HT1080 (cell line): ENCODE results near the gene TIMM50. TPM values are rescaled to one million over a fixed set of nuclear protein-coding genes. Genes with fewer than 3 reads are reported as not detected.

Experiments
- DNase-seq: peaks from one replicate; pipeline ENCODE4 v3.0.0-alpha.2; 2015; ENCODE audit warnings: low read depth
- total RNA-seq: library from RNA; depleted of rRNA; stranded (reverse); fragments of >200 nt; shearing (Covaris generic); gene quantifications from 2 replicates; pipeline ENCODE4 v1.2.3, GENCODE V29; 2014

Gene TIMM50
- total RNA-seq, 1 experiment from 2014 or later: 199 TPM

DNA sequence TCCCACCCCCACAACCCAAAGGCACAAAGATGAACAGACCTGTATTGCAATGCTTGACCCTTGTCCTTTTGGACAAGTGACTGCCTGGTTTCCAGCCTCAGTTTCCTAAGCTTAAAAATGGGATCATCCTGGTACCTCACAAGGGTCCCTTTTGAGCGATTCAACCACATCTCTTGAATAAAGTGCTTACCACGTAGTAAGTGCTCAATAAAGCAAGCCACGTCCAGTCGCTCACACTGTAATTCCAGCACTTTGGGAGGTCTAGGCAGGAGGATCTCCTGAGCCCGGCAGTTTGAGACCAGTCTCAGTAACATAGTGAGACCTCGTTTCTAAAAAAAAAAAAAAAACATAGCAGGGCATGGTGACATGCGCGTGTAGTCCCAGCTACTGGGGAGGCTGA lies 19.3 kb downstream of the TIMM50 start:
- no peak for DNase-seq

DNA sequence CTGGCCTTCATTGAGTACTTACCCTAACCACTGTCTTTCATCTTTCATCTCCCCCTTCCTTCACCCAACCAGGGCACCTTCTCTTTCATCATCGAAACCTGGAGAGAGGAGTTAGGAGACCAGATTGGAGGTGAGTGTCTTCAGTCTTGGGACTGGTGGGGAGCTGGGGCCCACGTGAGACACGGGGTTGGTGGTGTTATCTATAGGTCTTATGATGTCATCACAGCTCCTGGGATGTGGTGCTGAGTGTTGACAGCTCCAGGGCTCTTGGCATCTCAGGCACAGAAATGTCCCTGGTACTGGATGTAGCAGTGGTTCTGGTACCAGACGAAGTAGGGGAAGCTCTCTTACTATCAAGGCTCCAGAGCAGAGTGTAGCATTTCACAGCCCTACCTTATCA lies 19.9 kb downstream of the TIMM50 start:
- no peak for DNase-seq

DNA sequence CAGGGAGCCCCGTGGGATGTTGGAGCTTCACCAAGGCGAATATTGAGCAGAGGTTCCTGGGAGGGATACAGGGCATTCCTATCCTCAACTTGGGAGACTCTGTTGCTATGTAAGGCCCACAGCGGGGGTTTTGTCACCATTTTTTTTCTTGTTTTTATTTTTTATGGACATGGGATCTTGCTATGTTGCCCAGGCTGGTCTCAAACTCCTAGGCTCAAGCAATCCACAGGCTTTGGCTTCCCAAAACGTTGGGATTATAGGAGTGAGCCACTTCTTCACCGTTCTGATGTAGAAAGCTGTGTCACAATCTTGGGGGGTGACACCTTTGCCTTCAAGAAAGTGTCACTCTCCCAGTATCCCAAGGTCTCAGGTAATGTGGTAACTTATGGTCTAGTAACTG lies 20.7 kb downstream of the TIMM50 start:
- DNase-seq: no peak

DNA sequence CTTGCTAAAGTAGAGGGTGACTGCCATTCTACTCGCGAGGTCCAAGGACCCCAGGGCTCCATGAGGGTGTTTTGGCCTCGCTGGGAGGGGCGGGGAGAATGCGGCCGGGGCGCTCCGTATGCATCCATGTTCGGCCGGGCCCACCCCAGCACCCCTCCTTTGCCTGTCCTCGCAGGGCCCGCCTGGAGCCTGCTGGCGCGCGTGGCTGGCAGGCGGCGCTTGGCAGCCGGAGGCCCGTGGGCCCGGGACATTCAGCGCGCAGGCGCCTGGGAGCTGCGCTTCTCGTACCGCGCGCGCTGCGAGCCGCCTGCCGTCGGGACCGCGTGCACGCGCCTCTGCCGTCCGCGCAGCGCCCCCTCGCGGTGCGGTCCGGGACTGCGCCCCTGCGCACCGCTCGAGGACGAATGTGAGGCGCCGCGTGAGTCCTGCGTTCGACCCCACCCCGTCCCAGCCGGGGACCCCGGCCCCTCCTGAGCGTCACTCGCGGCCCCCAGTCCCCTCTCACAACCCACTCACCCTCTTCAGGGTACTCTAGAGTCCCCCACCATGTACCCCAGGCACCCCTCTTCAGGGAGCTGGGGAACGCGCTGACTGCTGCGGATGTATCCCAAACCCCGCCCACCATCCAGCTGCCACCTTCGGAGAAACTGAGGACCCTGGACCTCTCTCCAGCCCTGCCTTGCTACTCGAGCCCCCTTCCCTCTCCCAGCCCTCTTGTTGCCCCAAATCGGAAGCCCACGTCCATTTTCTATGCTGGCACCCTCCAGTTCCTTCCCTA lies 22.2 kb downstream of the TIMM50 start:
- peak; percentile 14 for DNase-seq

DNA sequence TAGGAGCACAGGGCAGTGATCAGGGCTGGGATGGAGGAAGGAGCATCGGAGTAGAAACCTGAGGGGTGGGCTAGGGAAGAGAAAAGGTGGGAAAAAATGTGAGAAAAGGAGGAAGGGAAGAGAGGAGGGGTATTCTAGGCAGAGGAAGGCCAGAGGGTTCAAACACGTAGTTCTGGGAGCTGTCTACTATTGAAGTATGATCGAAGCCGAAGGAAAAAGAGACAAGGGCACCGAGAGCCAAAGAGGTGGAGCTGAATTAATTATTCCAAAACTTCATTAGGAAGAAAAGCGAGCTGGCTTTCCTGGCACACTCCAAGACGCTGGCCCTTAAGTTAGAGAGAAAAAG lies 25.9 kb downstream of the TIMM50 start:
- no peak for DNase-seq

DNA sequence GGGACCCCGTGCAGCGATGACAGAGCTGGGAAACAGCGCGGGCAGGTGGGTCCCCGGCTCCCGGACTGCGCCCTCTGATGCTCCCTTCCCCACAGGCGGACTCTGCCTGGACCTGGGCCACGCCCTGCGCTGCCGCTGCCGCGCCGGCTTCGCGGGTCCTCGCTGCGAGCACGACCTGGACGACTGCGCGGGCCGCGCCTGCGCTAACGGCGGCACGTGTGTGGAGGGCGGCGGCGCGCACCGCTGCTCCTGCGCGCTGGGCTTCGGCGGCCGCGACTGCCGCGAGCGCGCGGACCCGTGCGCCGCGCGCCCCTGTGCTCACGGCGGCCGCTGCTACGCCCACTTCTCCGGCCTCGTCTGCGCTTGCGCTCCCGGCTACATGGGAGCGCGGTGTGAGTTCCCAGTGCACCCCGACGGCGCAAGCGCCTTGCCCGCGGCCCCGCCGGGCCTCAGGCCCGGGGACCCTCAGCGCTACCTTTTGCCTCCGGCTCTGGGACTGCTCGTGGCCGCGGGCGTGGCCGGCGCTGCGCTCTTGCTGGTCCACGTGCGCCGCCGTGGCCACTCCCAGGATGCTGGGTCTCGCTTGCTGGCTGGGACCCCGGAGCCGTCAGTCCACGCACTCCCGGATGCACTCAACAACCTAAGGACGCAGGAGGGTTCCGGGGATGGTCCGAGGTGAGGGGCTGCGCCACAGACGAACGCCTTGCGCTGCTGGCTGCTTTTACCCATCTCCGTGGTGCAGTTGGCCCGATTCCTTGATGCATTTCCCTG lies 26.5 kb downstream of the TIMM50 start:
- peak; percentile 51 for DNase-seq

DNA sequence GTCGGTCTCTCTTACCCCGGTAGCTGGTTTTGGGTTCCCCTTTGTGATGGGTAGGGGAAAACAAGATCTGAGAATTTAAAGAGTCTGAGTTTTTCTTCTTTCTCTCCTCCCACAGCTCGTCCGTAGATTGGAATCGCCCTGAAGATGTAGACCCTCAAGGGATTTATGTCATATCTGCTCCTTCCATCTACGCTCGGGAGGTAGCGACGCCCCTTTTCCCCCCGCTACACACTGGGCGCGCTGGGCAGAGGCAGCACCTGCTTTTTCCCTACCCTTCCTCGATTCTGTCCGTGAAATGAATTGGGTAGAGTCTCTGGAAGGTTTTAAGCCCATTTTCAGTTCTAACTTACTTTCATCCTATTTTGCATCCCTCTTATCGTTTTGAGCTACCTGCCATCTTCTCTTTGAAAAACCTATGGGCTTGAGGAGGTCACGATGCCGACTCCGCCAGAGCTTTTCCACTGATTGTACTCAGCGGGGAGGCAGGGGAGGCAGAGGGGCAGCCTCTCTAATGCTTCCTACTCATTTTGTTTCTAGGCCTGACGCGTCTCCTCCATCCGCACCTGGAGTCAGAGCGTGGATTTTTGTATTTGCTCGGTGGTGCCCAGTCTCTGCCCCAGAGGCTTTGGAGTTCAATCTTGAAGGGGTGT lies 27.2 kb downstream of the TIMM50 start:
- no peak for DNase-seq

DNA sequence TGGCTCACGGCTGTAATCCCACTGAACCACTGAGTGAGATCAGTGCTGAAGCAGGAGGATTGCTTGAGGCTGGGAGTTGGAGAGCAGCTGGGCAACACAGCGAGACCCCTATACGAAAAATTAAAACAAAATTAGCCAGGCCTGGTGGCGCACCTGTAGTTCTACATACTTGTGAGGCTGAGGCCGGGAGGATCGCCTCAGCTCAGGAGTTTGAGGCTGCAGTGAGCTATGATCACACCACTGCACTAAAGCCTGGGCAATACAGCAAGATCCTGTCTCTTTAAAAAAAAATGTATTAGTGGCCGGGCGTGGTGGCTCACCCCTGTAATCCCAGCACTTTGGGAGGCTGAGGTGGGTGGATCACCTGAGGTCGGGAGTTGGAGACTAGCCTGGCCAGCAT lies 28.0 kb downstream of the TIMM50 start:
- no peak for DNase-seq

DNA sequence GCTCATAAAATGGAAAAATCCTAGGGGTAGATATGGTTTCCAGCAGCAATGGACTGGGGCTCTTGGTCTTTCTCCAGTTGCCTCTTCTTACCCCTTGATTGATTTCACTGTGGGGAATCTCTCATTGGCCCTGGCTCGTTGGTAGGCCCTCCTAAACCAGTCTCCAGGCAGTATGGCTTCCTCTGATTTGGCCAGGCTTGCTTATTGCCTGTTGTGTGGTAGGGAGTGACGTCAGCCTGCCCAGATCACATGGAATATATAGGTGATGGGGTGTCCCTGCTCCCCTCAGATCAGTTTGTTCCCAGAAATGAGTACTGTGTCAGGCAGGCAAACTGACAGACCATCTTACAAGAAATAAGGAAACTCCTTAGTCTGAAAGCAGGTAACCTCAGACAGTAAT lies 28.6 kb downstream of the TIMM50 start:
- DNase-seq: no peak

DNA sequence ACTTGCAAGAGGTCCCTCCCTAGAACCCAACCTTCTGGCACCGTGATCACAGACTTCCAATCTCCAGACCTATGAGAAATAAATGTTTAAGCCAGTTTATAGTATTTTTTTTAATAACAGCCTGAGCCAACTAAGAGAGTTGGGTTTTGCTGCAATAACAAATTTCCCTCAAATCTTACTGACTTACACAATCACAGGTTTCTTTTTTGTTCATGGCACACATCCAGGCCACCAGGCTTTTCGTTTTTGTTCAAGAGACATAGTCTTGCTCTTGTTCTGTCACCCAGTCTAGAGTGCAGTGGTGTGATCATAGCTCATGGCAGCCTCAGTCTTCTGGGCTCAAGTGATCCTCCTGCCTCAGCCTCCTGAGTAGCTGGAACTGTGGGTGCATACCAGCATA lies 32.4 kb downstream of the TIMM50 start:
- no peak for DNase-seq

DNA sequence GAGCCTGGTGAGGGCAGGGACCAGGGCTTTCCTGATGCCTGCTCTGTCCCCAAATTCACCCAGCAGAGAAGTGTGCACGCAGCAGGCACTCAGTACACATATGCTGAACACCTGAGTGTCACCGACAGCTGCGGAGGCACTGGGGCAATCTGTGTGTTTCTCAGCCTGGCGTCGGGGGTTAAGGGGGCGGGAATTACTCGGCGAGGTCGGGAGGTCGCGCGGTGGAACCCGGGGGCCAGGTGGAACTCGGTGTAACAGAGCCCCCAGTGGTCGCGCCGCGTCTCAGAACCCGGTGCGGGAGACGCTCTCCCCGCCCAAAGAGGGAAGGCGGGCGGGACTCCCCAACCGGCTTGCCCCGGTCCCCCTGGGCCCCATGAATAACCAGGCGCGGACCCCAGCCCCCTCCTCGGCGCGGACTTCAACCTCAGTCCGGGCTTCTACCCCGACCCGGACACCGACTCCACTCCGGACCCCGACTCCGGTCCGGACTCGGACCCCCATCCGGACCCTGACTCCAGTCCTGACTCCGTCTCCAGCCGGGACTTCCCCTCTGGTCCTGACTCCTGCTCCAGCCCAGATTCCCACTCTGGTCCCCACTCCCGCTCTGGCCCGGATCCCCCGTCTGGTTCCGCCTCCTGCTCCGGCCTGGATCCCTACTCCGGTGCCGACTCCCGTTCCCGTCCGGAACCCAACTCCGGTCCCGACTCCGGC lies 34.4 kb downstream of the TIMM50 start, which contains the start of gene SELENOV:
Gene SELENOV, plus strand, starts transcription at position 300 of the 711 bp plus-strand sequence. Its CDS starts 74 bp downstream, at position 374.
- no peak for DNase-seq

DNA sequence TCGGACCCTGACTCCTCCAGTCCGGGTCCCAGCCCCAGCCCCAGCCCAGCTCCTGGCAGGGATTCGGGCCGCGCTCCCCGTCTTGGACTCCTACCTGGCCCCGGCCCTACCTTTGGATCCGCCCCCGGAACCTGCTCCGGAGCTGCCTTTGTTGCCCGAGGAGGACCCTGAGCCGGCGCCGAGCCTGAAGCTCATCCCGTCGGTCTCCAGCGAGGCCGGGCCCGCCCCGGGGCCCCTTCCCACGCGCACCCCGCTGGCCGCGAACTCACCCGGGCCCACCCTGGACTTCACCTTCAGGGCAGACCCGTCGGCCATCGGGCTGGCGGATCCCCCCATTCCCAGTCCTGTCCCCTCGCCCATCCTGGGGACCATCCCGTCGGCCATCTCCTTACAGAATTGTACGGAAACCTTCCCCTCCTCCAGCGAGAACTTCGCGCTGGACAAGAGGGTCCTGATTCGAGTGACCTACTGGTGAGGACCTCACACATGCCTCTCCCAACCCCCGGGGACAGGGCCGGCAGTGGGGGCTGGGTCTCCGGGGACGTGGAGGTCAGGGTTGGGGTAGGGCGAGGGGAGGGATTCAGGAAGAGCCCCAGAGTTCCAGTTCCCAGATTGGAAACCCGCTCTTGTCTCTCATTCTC lies 35.0 kb downstream of the TIMM50 start:
- DNase-seq: no peak

DNA sequence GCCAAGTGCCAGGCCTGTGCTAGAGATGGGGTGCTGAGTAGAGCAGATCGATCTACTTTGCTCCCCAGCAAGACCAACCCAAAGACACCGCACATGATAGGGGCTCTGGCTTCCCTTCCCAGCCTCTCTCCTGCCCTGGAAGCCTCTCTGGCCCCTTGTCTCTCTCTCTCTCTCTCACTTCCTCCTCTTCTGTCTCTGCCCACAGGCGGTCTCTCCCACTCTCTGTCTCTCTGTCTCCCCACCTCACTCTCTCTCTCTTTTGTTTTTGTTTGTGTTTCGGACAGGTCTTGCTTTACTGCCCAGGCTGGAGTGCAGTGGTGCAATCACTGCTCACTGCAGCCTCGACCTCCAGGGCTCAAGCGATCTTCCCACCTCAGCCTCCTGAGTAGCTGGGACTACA lies 35.6 kb downstream of the TIMM50 start:
- no peak for DNase-seq

DNA sequence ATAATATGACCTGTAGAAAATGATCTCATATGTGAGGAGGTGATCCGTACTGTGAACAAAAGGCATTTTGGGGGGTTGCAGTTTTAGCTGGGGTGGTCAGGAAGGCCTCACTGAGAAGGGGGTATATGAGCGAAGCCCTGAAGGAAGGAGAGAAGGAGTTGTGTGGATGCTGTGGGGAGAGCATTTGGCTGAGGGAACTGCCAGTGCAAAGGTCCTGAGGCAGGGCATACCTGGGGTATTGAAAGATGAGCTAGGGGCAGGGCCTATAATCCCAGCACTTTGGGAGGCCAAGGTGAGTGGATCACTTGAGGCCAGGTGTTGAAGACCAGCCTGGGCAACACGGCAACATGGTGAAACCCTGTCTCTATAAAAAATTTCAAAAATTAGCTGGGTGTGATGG lies 36.8 kb downstream of the TIMM50 start:
- no peak for DNase-seq

DNA sequence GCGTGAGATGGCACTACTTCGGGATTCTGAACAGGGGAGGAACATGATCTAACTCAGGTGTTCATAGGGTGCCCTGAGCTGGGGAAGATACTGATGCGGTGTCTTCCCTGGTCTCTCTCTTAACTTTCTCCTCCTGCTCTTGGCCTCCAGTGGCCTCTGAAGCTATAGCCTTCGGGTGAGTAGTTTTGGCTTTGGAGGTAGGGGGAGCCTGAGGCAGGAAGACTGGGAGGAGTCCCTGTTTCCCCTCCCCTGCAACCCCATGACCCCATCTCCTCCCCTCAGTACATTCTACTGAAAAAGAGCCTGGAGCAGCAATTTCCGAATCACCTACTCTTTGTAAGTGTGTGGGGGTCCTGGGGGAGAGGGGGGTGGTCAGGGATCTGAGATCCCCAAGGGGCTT lies 37.8 kb downstream of the TIMM50 start:
- no peak for DNase-seq

DNA sequence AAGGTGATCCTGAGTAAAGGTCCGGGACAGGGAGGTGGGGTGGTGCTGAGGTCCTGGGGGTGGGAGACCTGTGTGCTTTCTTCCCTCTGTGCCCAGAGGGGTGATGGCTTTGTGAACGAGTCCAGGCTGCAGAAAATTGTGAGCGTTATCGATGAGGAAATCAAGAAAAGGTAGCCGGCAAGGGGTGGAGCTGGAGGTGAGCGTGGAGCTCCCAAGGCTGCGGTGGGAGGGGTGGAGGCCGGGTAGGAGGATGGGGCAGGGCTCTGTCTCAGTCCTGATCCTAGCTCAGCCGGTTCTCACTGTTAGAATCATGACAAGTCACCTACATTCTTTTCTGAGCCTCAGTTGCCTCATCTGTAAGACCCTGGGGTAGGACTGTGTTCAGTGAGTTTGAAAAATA lies 38.3 kb downstream of the TIMM50 start:
- DNase-seq: no peak

DNA sequence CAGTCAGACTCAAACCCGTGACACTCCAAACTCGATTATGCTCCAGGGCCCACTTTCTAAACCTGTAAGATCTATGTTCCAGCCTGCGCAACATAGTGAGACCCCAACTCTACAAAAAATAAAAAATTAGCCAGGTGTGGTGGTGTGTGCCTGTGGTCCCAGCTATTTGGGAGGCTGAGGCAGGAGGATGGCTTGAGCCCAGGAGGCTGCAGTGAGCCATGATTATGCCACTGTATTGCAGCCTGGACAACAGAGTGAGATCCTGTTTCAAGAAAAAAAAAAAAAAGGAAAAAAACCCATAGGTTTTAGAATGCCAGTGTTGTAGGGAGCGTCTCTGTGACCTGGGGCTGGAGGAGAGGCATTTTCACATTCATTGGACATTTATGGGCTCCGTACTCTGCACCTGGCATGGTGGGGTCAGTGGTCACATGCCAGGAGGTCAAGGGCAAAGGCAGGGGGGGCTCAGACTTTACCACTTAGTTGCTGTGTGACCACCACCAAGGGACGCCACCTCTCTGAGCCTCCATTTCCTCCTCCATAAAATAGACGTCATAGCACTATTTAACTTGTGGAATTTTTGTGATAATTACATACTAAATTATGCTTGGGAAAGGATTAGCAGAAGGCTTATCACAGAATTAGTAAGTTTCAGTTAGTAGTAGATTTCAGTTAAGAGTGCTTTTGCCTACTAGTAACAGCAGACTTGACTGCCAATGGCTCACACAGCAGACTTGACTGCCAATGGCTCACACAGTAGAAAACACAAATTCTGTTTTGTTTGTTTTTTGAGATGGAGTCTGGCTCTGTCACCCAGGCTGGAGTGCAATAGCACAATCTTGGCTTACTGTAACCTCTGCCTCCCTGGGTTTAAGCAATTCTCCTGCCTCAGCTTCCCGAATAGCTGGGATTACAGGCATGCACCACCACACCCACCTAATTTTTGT lies 40.2 kb downstream of the TIMM50 start:
- no peak for DNase-seq

DNA sequence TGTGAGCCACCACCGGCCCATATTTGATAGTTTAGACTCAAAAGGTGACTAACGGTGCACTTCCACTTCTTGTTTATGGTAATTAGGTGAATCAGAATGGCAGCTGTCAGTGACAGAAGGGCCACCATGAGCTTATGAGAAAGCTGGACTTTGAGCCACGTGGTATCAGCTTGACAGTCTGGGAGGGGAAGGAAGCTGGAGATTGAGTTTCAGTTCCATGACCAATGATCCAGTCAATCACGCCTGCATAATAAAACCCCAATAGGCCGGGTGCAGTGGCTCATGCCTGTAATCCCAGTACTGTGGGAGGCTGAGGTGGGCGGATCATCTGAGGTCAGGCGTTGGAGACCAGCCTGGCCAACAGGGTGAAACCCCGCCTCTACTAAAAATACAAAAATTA lies 43.9 kb downstream of the TIMM50 start:
- DNase-seq: no peak

DNA sequence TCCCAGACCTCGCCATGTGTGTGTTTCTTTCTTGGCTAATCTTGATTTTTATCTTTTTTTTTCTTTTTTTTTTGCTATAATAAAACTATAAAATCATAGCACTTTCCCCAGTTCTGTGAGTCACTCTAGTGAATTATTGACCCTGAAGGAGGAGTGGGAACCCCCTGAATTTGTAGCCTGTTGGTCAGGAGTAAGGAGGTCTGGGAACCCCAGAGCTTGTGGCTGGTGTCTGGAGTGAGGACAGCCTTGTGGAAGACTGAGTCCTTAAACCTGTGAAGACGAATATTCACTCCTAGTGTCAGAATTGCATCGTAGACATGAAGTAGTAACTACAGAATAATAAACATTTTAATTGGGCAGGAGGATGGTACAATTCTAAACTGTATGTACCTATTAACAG lies 44.6 kb downstream of the TIMM50 start:
- no peak for DNase-seq

DNA sequence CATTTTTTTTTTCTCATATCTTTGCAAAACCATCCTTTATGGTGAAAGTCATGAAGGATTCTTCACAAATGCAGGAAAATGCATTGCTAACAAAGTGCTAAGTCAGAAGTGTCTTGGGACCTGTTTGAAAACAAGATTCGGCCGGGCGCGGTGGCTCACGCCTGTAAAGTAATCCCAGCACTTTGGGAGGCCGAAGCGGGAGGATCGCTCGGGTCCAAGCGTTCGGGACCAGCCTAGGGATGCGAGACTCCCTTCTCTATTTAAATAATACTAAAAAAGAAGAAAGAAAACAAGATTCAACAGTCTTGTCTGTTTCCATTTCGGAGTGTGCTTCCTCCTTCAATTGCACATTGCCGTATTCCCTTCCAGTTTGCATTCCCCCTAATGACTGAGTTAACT lies 51.2 kb downstream of the TIMM50 start:
- no peak for DNase-seq
